H1 (cell line): Measurements from ENCODE around the gene ARHGEF10L. TPM values are rescaled to one million over a fixed set of nuclear protein-coding genes. Genes with fewer than 3 reads are reported as not detected.

Source experiments
- CTCF ChIA-PET: fragments of 300-600 bp; sonication (Branson Sonifier 250); formaldehyde crosslinking; loops from one replicate; lab custom pipeline; 2021; ENCODE audit not compliant: partially characterized antibody; lab: Charles Lee
- POLR2A ChIA-PET: fragments of 300-600 bp; sonication (Branson Sonifier 250); formaldehyde crosslinking; loops from one replicate; lab custom pipeline; 2021; ENCODE audit warnings: inconsistent platforms; ENCODE audit not compliant: partially characterized antibody; lab: Charles Lee
- DNase-seq, 2 experiments: peaks; one replicate each; pipeline versions ENCODE4 v3.0.0 to v3.0.0-alpha.2; 2010 to 2022; ENCODE audit warnings: low spot score in 2 of 2, low read depth in 1 of 2, mixed read lengths in 1 of 2
- FAIRE-seq: peaks from 2 replicates; lab custom pipeline; 2011; peaks lifted over from hg19 to GRCh38; lab: Jason Lieb, UNC
- H2AFZ ChIP-seq: 2 replicates; pipeline ENCODE4 v1.8.1; 2012; ENCODE audit warnings: low read length, inconsistent platforms
- H2AK5ac ChIP-seq: 2 replicates; pipeline ENCODE4 v1.6.1; 2013; ENCODE audit warnings: low read depth, low read length
- H2BK120ac ChIP-seq: replicated peaks from 2 replicates; pipeline ENCODE3; 2013; ENCODE audit warnings: low read depth, low read length, inconsistent platforms
- H2BK12ac ChIP-seq: 2 replicates; pipeline ENCODE4 v1.6.1; 2013; ENCODE audit warnings: low read depth, low read length
- H2BK15ac ChIP-seq: 2 replicates; pipeline ENCODE4 v1.6.1; 2013; ENCODE audit warnings: low read length
- H2BK20ac ChIP-seq: 2 replicates; pipeline ENCODE4 v1.6.1; 2013; ENCODE audit warnings: low read length
- H2BK5ac ChIP-seq: 2 replicates; pipeline ENCODE4 v1.6.1; 2013; ENCODE audit warnings: low read depth, low read length
- H3K14ac ChIP-seq: 2 replicates; pipeline ENCODE4 v1.6.1; 2013; ENCODE audit warnings: inconsistent platforms; ENCODE audit not compliant: insufficient read length
- H3K18ac ChIP-seq: 2 replicates; pipeline ENCODE4 v1.6.1; 2013; ENCODE audit warnings: low read length; ENCODE audit errors: extremely low read depth
- H3K23ac ChIP-seq: 2 replicates; pipeline ENCODE4 v1.6.1; 2013; ENCODE audit warnings: inconsistent platforms; ENCODE audit not compliant: insufficient read length
- H3K23me2 ChIP-seq: 2 replicates; pipeline ENCODE4 v1.6.1; 2013; ENCODE audit warnings: low read depth, low read length
- H3K27ac ChIP-seq: 2 replicates; pipeline ENCODE4 v1.6.1; 2011; ENCODE audit warnings: low read depth, low read length, inconsistent platforms
- H3K27me3 ChIP-seq, 4 experiments: replicated peaks in 1 of 4; 1 replicate in 1 of 4; 2 replicates in 3 of 4; pipeline versions ENCODE4 v1.6.1 to v1.8.1; 2011 to 2013; ENCODE audit warnings: low read length in 3 of 4, mild to moderate bottlenecking in 3 of 4, inconsistent platforms in 2 of 4, mixed read lengths in 2 of 4, moderate library complexity in 1 of 4; ENCODE audit not compliant: control insufficient read depth in 3 of 4, insufficient read depth in 3 of 4; ENCODE audit errors: extremely low read depth in 1 of 4
- H3K36me3 ChIP-seq, 4 experiments: 2 replicates each; pipeline versions ENCODE4 v1.6.1 to v1.8.1; 2011 to 2013; ENCODE audit warnings: mild to moderate bottlenecking in 4 of 4, low read length in 3 of 4, moderate library complexity in 2 of 4, control low read depth in 1 of 4, inconsistent platforms in 1 of 4; ENCODE audit not compliant: insufficient read depth in 4 of 4, control insufficient read depth in 2 of 4
- H3K4ac ChIP-seq: replicated peaks from 2 replicates; pipeline ENCODE3; 2013; ENCODE audit warnings: low read length, low read depth, mixed read lengths, inconsistent platforms; ENCODE audit not compliant: insufficient read length
- H3K4me1 ChIP-seq, 4 experiments: replicated peaks in 1 of 4; 1 replicate in 1 of 4; 2 replicates in 3 of 4; pipeline versions ENCODE4 v1.6.1 to v1.8.1; 2011 to 2013; ENCODE audit warnings: low read length in 3 of 4, inconsistent platforms in 2 of 4, mixed read lengths in 1 of 4; ENCODE audit not compliant: insufficient read depth in 4 of 4, control insufficient read depth in 3 of 4
- H3K4me2 ChIP-seq, 2 experiments: 2 replicates each; pipeline versions ENCODE4 v1.6.1 to v1.8.1; 2011 to 2013; ENCODE audit warnings: low read depth in 2 of 2, low read length in 2 of 2, control low read depth in 1 of 2, inconsistent platforms in 1 of 2, mild to moderate bottlenecking in 1 of 2; ENCODE audit not compliant: insufficient read depth in 1 of 2
- H3K4me3 ChIP-seq, 4 experiments: fragments of 200-600, 300-600 bp in 1 of 4; sonication (generic), shearing (Covaris generic), sonication (Bioruptor Twin) in 1 of 4; 2 replicates each; pipeline versions ENCODE4 v1.5.1 to v1.8.1; 2011 to 2016; ENCODE audit warnings: low read length in 4 of 4, low read depth in 3 of 4, control low read depth in 2 of 4, inconsistent platforms in 2 of 4, mild to moderate bottlenecking in 2 of 4, mixed read lengths in 1 of 4, moderate library complexity in 1 of 4; ENCODE audit not compliant: insufficient read depth in 2 of 4; ENCODE audit errors: extremely low read depth in 1 of 4
- H3K56ac ChIP-seq: replicated peaks from 2 replicates; pipeline ENCODE3; 2013; ENCODE audit warnings: low read depth, mild to moderate bottlenecking, mixed read lengths, low read length, inconsistent platforms; ENCODE audit not compliant: insufficient read length
- H3K79me1 ChIP-seq: 2 replicates; pipeline ENCODE4 v1.6.1; 2013; ENCODE audit warnings: low read depth, low read length, control low read depth
- H3K79me2 ChIP-seq, 2 experiments: 2 replicates each; pipeline versions ENCODE4 v1.6.1 to v1.8.1; 2012 to 2013; ENCODE audit warnings: low read length in 2 of 2, mild to moderate bottlenecking in 2 of 2, inconsistent platforms in 1 of 2; ENCODE audit not compliant: insufficient read depth in 2 of 2, control insufficient read depth in 1 of 2
- H3K9ac ChIP-seq, 4 experiments: replicated peaks in 1 of 4; 1 replicate in 1 of 4; 2 replicates in 3 of 4; pipeline versions ENCODE4 v1.6.1 to v1.8.1; 2011 to 2013; ENCODE audit warnings: low read depth in 3 of 4, low read length in 3 of 4, control low read depth in 2 of 4, mild to moderate bottlenecking in 2 of 4, moderate library complexity in 2 of 4, inconsistent platforms in 1 of 4; ENCODE audit errors: extremely low read depth in 1 of 4
- H3K9me3 ChIP-seq, 2 experiments: 2 replicates each; pipeline versions ENCODE4 v1.6.1 to v1.8.1; 2012 to 2013; ENCODE audit warnings: mild to moderate bottlenecking in 2 of 2, moderate library complexity in 2 of 2, control low read depth in 1 of 2, inconsistent platforms in 1 of 2, low read depth in 1 of 2, low read length in 1 of 2, mixed read lengths in 1 of 2; ENCODE audit not compliant: insufficient read depth in 2 of 2
- H4K20me1 ChIP-seq, 2 experiments: replicated peaks in 1 of 2; 2 replicates each; pipeline versions ENCODE3 to v1.8.1; 2011 to 2013; ENCODE audit warnings: inconsistent platforms in 2 of 2, low read length in 2 of 2, mild to moderate bottlenecking in 1 of 2; ENCODE audit not compliant: insufficient read depth in 2 of 2, control insufficient read depth in 1 of 2
- H4K5ac ChIP-seq: 2 replicates; pipeline ENCODE4 v1.6.1; 2013; ENCODE audit warnings: low read length, low read depth, mixed read lengths, inconsistent platforms; ENCODE audit not compliant: insufficient read length
- H4K8ac ChIP-seq: 2 replicates; pipeline ENCODE4 v1.8.0; 2013; ENCODE audit warnings: mild to moderate bottlenecking, moderate library complexity, low read length, inconsistent platforms; ENCODE audit not compliant: insufficient read depth; ENCODE audit errors: extremely low read depth
- H4K91ac ChIP-seq: replicated peaks from 2 replicates; pipeline ENCODE3; 2013; ENCODE audit warnings: low read length, mixed read lengths, inconsistent platforms; ENCODE audit not compliant: insufficient read length
- BRCA1 ChIP-seq: IDR thresholded peaks from 2 replicates; pipeline ENCODE4 v1.6.1; 2012; ENCODE audit warnings: low read depth, low read length, improper control_type of control experiment
- CTCF ChIP-seq, 3 experiments: IDR thresholded peaks; 1 replicate in 2 of 3; 2 replicates in 1 of 3; pipeline versions ENCODE4 v1.5.1 to v1.6.1; 2011; ENCODE audit warnings: low read length in 3 of 3, mild to moderate bottlenecking in 3 of 3, inconsistent platforms in 2 of 3, low read depth in 1 of 3, moderate library complexity in 1 of 3; ENCODE audit not compliant: insufficient read depth in 1 of 3; ENCODE audit errors: control extremely low read depth in 1 of 3
- KDM4A ChIP-seq: IDR thresholded peaks from one replicate; pipeline ENCODE4 v1.7.1; 2012; ENCODE audit warnings: low read depth, mild to moderate bottlenecking, moderate library complexity, low read length, inconsistent platforms; ENCODE audit not compliant: severe bottlenecking
- POLR2A ChIP-seq, 2 experiments: IDR thresholded peaks; 1 replicate in 1 of 2; 2 replicates in 1 of 2; pipeline ENCODE4 v1.6.1; 2011; ENCODE audit warnings: low read depth in 2 of 2, low read length in 2 of 2, mild to moderate bottlenecking in 2 of 2; ENCODE audit errors: control extremely low read depth in 1 of 2
- TAF1 ChIP-seq: IDR thresholded peaks from 2 replicates; pipeline ENCODE4 v1.6.1; 2011; ENCODE audit warnings: mild to moderate bottlenecking, low read depth, low read length
- TCF12 ChIP-seq: IDR thresholded peaks from 2 replicates; pipeline ENCODE4 v1.6.1; 2011; ENCODE audit warnings: low read depth, mild to moderate bottlenecking, low read length
- YY1 ChIP-seq: IDR thresholded peaks from 2 replicates; pipeline ENCODE4 v1.6.1; 2011; ENCODE audit warnings: low read depth, mild to moderate bottlenecking, low read length
- WGBS, 2 experiments: shearing (Covaris generic) in 1 of 2; methylation state at CpG; one replicate each; pipeline versions ENCODE4 v1.1.6 to v1.1.7; 2013 to 2015; ENCODE audit warnings: low lambda C conversion rate in 2 of 2, mixed read lengths in 2 of 2, inconsistent platforms in 1 of 2, low coverage in 1 of 2, missing lambda C conversion rate in 1 of 2; ENCODE audit not compliant: insufficient replicate concordance in 2 of 2, insufficient coverage in 1 of 2, insufficient read length in 1 of 2; ENCODE audit errors: extremely low coverage in 1 of 2, missing lambda C conversion rate in 1 of 2; 5-methylcytosine and 5-hydroxymethylcytosine counted together
- polyA plus RNA-seq, 7 experiments: library from polyadenylated mRNA; depleted of rRNA in 3 of 7; stranded (reverse) in 5 of 7; unstranded in 2 of 7; fragments of >200 nt in 5 of 7; fragments of 200-250 nt in 2 of 7; gene quantifications; 1 replicate in 5 of 7; 2 replicates in 1 of 7; 4 replicates in 1 of 7; pipeline versions ENCODE4 v1.2.1 to v1.2.3, GENCODE V29; 2011 to 2013; ENCODE audit warnings: missing spikeins in 2 of 7, mixed read lengths in 2 of 7
- total RNA-seq: library from RNA; stranded (reverse); fragmentation: NEBNext Ultra II Directional; extraction: Animal tissue kit (Norgen Biotek cat#: 25700); gene quantifications from 2 replicates; pipeline ENCODE4 v1.2.1, GENCODE V29; 2021

ARHGEF10L gene
- total and polyA plus RNA-seq, 2 of the 8 experiments (the other 6 are each of a cell fraction or from before 2014, with no cell fraction given) = 33.6 to 39.6 TPM

- Histone ChIP-seq H2BK120ac (no peak overlapping the region), H2AK5ac (no peak overlapping the region), H3K56ac (no peak overlapping the region), H3K23me2 (no peaks in the 10 kb centered on the region), H2AFZ (no peak overlapping the region), H4K5ac (no peak overlapping the region), H2BK12ac (no peak overlapping the region), H3K23ac (no peak overlapping the region), H3K36me3 (peaks cover 12 to 44% (median 31%) of the 10 kb centered on the region in 4 experiments; a peak in 7 of 8 replicates), H4K8ac (no peak overlapping the region), H3K4ac (no peak overlapping the region), H3K4me3 (no peak overlapping the region), H4K91ac (no peak overlapping the region), H3K18ac (no peak overlapping the region), H3K4me1 (peaks cover 0 to 3% (median 0%) of the 10 kb centered on the region in 4 experiments; a peak in 1 of 7 replicates), H3K27me3 (no peaks in the 10 kb centered on the region), H3K27ac (no peak overlapping the region), H2BK20ac (no peak overlapping the region), H3K79me1 (peaks cover 2% of the 10 kb centered on the region; the same call in 1 of the 2 replicates), H3K9ac (no peak overlapping the region), H3K79me2 (no peaks in the 10 kb centered on the region), H3K4me2 (no peak overlapping the region), H4K20me1 (peaks cover 0 to 5% of the 10 kb centered on the region in 2 experiments), H2BK5ac (no peak overlapping the region), H3K14ac (no peak overlapping the region), H3K9me3 (no peaks in the 10 kb centered on the region), H2BK15ac (no peak overlapping the region)
- ChIA-PET POLR2A (interaction anchor here (0.6 to 1.0 kb wide), 2 partner anchors 35 to 641 kb away, joined by 3 read pairs; no protein-coding TSS in a partner anchor), CTCF (interaction anchor here (0.8 to 3.4 kb wide), 5 partner anchors 13 to 130 kb away, joined by 3 to 16 read pairs (median 4); no protein-coding TSS in a partner anchor)
- 94% methylated on average over 19 of the region's 19 CpGs; no CpG with 5 or more reads in 1 of the 2 experiments for WGBS, 2 experiments
- no peak for FAIRE-seq
- TF ChIP-seq BRCA1 (no peak), POLR2A (IDR thresholded peaks at IDR 0.05; ENCODE audit: control extremely low read depth in 1 of 2, low read depth in 2 of 2, low read length in 2 of 2) (no peak), TCF12 (no peak), TAF1 (no peak), KDM4A (no peak), YY1 (no peak), CTCF (IDR thresholded peaks at IDR 0.05; ENCODE audit: control extremely low read depth in 1 of 3, insufficient read depth in 1 of 3, low read depth in 1 of 3, low read length in 3 of 3) (no peak)
- DNase-seq = no peak
Observed at GRCh38 chr1:17632106-17632505, 92.6 kb downstream of the ARHGEF10L start.
